Measurements from ENCODE around the gene GABRR2. TPM values are rescaled to one million over a fixed set of nuclear protein-coding genes. Genes with fewer than 3 reads are reported as not detected.

Gene GABRR2
- total RNA-seq, 2 donors from 2014 or later = 0.14 to 0.40 TPM

DNA sequence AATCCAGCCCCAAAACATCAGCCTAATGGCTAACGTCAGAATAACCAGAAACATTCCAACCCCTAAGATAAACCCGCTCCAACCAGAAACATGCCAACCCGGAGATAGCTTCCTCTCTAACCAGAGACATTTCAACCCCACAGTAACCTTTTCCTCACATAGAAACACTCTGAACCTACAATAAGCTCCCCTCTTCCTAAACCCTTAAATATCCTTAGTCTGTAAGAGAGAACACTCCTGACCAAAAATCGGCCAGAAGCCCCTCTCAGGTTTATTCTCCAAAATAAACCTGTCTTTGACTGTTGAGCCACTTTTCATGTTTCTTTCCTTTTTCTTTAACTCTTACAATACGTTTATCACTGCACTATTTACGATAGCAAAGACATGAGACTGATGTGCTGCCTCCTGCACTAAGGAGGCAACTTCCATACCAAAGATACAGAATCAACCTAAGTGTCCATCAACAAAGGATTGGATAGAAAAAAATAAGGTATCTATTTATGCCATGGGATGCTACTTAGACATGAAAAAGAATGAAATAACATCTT, 5.0 kb upstream of the GABRR2 start:
- DNase-seq (ENCODE audit: low spot score) = no peak
- Histone ChIP-seq H3K4me1 (replicated peaks) (no peaks in the 10 kb centered on the region), H3K27me3 (replicated peaks; ENCODE audit: insufficient read depth) (no peaks in the 10 kb centered on the region), H3K36me3 (no peaks in the 10 kb centered on the region), H3K27ac (no peak overlapping the region), H3K4me3 (no peak overlapping the region), H3K9me3 (no peaks in the 10 kb centered on the region)
- 95% methylated on average over 6 of the region's 6 CpGs for WGBS
- intact Hi-C loops (cut with DNase I) = no loop called here
- no peak for TF ChIP-seq POLR2A (IDR thresholded peaks at IDR 0.05)
- no peak for TF ChIP-seq POLR2AphosphoS5 (IDR thresholded peaks at IDR 0.05)

DNA sequence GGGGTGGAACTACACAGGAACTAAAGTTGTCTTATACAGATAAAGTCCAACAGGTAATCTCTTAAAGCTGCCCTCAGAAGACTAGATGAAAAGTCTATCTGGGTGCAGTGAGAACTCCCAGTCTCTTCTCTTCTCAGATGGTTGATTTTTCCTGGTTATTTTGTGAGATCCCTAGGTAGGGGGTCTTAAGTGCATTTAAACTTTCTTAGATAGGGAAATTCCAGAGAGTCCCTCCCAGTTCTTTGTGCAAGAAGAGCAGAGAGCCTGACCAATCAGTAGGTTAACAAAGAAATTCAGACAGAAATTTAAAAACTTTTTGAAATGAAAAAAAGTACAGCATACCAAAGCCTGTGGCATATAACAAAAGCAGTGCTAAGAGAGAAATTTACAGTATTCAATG, 2.0 kb upstream of the GABRR2 start:
- intact Hi-C loops (cut with DNase I) = no loop called here
- no peak for DNase-seq (ENCODE audit: low spot score)
- H3K4me1 ChIP-seq (replicated peaks) = no peaks in the 10 kb centered on the region
- no peaks in the 10 kb centered on the region for H3K36me3 ChIP-seq
- H3K9me3 ChIP-seq = no peaks in the 10 kb centered on the region
- TF ChIP-seq, protein P1, sequence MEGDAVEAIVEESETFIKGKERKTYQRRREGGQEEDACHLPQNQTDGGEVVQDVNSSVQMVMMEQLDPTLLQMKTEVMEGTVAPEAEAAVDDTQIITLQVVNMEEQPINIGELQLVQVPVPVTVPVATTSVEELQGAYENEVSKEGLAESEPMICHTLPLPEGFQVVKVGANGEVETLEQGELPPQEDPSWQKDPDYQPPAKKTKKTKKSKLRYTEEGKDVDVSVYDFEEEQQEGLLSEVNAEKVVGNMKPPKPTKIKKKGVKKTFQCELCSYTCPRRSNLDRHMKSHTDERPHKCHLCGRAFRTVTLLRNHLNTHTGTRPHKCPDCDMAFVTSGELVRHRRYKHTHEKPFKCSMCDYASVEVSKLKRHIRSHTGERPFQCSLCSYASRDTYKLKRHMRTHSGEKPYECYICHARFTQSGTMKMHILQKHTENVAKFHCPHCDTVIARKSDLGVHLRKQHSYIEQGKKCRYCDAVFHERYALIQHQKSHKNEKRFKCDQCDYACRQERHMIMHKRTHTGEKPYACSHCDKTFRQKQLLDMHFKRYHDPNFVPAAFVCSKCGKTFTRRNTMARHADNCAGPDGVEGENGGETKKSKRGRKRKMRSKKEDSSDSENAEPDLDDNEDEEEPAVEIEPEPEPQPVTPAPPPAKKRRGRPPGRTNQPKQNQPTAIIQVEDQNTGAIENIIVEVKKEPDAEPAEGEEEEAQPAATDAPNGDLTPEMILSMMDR (IDR thresholded peaks at IDR 0.05) = no peak
- TF ChIP-seq POLR2A (IDR thresholded peaks at IDR 0.05) (no peak), POLR2AphosphoS5 (IDR thresholded peaks at IDR 0.05) (no peak)
- no peak overlapping the region for H3K4me3 ChIP-seq
- no peaks in the 10 kb centered on the region for H3K27me3 ChIP-seq (replicated peaks; ENCODE audit: insufficient read depth)
- H3K27ac ChIP-seq = no peak overlapping the region

DNA sequence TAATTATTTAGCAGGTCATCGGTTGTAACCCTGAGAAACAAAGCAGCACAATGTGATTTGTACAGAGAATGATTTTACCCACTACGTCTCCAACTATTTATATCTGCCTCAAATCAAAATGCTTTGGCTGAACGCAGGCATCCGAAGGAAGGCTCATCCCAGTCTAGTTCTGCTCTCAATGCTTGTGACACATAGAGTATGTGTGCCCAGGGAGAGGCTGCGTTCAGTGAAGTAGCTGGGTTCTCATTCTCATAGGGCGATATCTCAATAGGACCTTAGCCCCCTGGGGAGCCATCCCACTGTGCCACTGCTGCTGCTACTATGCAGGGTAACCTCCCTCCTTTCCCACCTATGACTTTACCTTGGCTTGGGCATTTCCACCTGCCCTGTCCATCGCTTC, 407 bp downstream of the GABRR2 start:
- WGBS = 91% methylated on average over 7 of the region's 7 CpGs
- Histone ChIP-seq H3K4me3 (no peak overlapping the region), H3K36me3 (no peaks in the 10 kb centered on the region), H3K27me3 (replicated peaks; ENCODE audit: insufficient read depth) (no peaks in the 10 kb centered on the region), H3K27ac (no peak overlapping the region), H3K4me1 (replicated peaks) (peaks cover 3% of the 10 kb centered on the region), H3K9me3 (no peaks in the 10 kb centered on the region)
- TF ChIP-seq POLR2A (IDR thresholded peaks at IDR 0.05) = no peak
- TF ChIP-seq, protein P1 (IDR thresholded peaks at IDR 0.05) = no peak
- no peak for TF ChIP-seq POLR2AphosphoS5 (IDR thresholded peaks at IDR 0.05)
- DNase-seq (ENCODE audit: low spot score) = no peak
- intact Hi-C loops (cut with DNase I) = loop anchor here (5.0 kb wide), 1 partner anchor 53 kb away; no protein-coding TSS in a partner anchor

DNA sequence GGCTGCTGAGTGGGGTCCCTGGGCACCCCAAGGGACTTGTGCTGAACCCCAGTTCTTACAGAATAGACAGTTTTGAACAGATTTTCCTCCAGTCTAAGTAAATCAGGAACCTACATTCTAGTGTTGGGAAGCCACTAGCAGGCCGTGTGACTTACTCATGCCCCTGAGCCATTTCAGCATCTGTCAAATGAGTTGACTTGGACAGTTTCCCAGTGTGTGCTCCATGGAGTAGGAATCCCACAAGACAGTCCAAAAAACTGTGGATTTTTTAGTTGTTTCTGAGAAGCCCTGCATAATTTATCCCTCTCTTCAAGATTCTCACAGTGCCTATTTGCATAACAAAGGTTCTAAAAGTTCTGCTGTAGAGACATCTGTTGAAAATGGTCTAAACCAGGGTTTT, 2.1 kb downstream of the GABRR2 start:
- no peaks in the 10 kb centered on the region for H3K9me3 ChIP-seq
- H3K27ac ChIP-seq = peak overlapping the region; percentile 43 to 73
- no peaks in the 10 kb centered on the region for H3K27me3 ChIP-seq (replicated peaks; ENCODE audit: insufficient read depth)
- TF ChIP-seq, protein P1 (IDR thresholded peaks at IDR 0.05) = no peak
- TF ChIP-seq POLR2A (IDR thresholded peaks at IDR 0.05) = no peak
- TF ChIP-seq POLR2AphosphoS5 (IDR thresholded peaks at IDR 0.05) = no peak
- peaks cover 3% of the 10 kb centered on the region for H3K4me1 ChIP-seq (replicated peaks)
- no peaks in the 10 kb centered on the region for H3K36me3 ChIP-seq
- intact Hi-C loops (cut with DNase I) = loop anchor here (5.0 kb wide), 1 partner anchor 54 kb away; no protein-coding TSS in a partner anchor
- no peak overlapping the region for H3K4me3 ChIP-seq
- 8% methylated on average over 1 of the region's 1 CpG for WGBS
- no peak for DNase-seq (ENCODE audit: low spot score)

DNA sequence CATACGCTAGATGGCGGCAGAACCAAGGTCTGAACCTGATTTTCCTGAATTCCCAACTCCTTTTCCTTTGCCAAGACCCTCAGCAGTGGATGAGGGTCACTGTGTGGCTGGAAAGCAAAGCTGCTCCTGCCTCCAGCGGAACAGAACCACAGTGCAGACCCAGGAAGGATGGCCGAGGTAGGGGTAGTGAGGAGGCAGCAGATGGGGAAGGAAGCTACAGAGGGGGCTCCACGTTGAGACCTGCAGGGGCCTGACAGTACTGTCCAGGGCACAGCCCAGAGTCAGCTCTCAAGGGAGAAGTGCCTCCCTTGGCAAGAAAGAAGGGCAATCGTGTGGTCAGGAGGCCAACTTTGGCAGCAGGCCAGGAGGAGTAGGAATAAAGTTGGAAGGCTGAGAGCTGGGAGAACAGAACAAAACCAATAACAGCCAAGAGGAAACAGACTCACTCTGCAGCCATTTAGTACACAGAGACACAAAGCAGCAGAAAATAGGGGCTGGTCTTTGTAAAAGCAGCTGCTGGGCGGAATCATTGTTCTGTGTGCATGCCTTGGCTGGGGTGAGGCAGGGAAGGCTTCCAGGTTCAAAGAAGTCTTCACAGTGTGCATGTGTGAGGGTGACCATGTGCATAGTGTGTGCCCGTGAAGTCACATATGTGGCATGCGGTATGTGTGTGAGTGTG, 3.1 kb downstream of the GABRR2 start:
- Histone ChIP-seq H3K9me3 (no peaks in the 10 kb centered on the region), H3K36me3 (no peaks in the 10 kb centered on the region), H3K4me3 (peak overlapping the region in 1 of 2 donors; percentile 3), H3K4me1 (replicated peaks) (peaks cover 3% of the 10 kb centered on the region), H3K27me3 (replicated peaks; ENCODE audit: insufficient read depth) (no peaks in the 10 kb centered on the region), H3K27ac (peak overlapping the region; percentile 43 to 73)
- TF ChIP-seq POLR2A (IDR thresholded peaks at IDR 0.05) (no peak), POLR2AphosphoS5 (IDR thresholded peaks at IDR 0.05) (peak; percentile 35)
- TF ChIP-seq, protein P1 (IDR thresholded peaks at IDR 0.05) = peak in 3 of 4 experiments; percentile 56 to 71 (median 59)
- intact Hi-C loops (cut with DNase I) = loop anchor here (5.0 kb wide), 1 partner anchor 55 kb away; no protein-coding TSS in a partner anchor
- peak; percentile 59 for DNase-seq (ENCODE audit: low spot score)
- WGBS = 20% methylated on average over 9 of the region's 9 CpGs

Measured in prostate gland (tissue), 2 donors.